ENCODE data around the gene CDK5R2.

CDK5R2 gene

GRCh38 chr2:218981390-218981880, 22.0 kb downstream of the CDK5R2 start:
- no peak overlapping the region for H3K27ac Mint-ChIP-seq
- no peaks in the 10 kb centered on the region for H3K36me3 Mint-ChIP-seq (ENCODE audit: low read depth)
- no peaks in the 10 kb centered on the region for H3K9me3 Mint-ChIP-seq
- peak overlapping the region; percentile 72 to 77 (median 76) for H3K4me3 Mint-ChIP-seq
- H3K27me3 Mint-ChIP-seq (ENCODE audit: low read depth), result peaks cover 97% of the 10 kb centered on the region
- no peak for TF ChIP-seq CTCF (IDR thresholded peaks at IDR 0.05; ENCODE audit: unreplicated experiment in 3 of 3)
- H3K4me1 Mint-ChIP-seq, result peaks cover 13% of the 10 kb centered on the region

- H3K4me1 Mint-ChIP-seq, result peaks cover 13% of the 10 kb centered on the region
- no peaks in the 10 kb centered on the region for H3K9me3 Mint-ChIP-seq
- no peak for TF ChIP-seq CTCF (IDR thresholded peaks at IDR 0.05; ENCODE audit: unreplicated experiment in 3 of 3)
- no peak overlapping the region for H3K27ac Mint-ChIP-seq
- no peaks in the 10 kb centered on the region for H3K36me3 Mint-ChIP-seq (ENCODE audit: low read depth)
- peak overlapping the region; percentile 40 to 59 (median 52) for H3K4me3 Mint-ChIP-seq
- H3K27me3 Mint-ChIP-seq (ENCODE audit: low read depth), result peaks cover 97% of the 10 kb centered on the region
Observed at GRCh38 chr2:218981881-218982585, 22.6 kb downstream of the CDK5R2 start.

GRCh38 chr2:218982586-218983262, 23.3 kb downstream of the CDK5R2 start:
- Mint-ChIP-seq H3K27me3 (ENCODE audit: low read depth) (peaks cover 97% of the 10 kb centered on the region), H3K4me1 (peaks cover 13% of the 10 kb centered on the region), H3K4me3 (peak overlapping the region; percentile 23 to 52 (median 40)), H3K27ac (no peak overlapping the region), H3K36me3 (ENCODE audit: low read depth) (no peaks in the 10 kb centered on the region), H3K9me3 (peaks cover 2% of the 10 kb centered on the region)
- TF ChIP-seq CTCF (IDR thresholded peaks at IDR 0.05; ENCODE audit: unreplicated experiment in 3 of 3), result no peak

DNA sequence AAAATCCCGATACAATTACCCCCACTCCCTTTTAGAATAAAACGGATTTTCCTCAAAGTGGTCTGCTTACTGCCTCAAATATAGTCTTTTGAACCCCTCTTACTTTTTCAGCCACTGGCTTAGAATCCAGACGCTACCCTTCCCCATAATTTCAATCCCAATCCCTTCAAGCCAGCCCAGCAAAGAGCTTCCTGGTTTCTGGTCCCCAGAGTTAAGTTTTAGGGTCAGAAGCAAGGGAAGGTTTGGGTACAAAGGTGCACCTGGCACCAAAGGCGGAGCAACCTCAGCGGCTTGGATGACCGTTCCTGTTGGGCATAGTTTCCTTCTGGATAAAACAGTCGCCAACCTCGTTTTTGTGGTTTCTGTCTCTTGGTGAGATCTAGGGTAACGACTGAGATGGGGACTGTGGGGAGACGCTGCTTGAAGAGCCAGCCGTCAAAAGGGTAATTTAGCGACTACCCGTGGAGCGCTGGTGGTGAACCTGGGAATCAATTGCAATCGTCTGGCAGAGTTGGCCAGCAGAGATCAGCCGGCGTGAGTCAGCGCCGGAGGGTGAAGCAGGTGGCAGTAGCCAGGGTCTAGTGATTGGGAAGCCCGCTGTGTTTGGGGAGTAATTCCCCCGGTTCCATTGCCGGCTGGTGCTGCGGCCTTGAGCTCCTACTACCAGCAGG, 23.9 kb downstream of the CDK5R2 start:
- Mint-ChIP-seq H3K27me3 (ENCODE audit: low read depth) (peaks cover 97% of the 10 kb centered on the region), H3K4me1 (peaks cover 13% of the 10 kb centered on the region), H3K36me3 (ENCODE audit: low read depth) (no peaks in the 10 kb centered on the region), H3K9me3 (peaks cover 3% of the 10 kb centered on the region), H3K4me3 (peak overlapping the region in 2 of 3 experiments; percentile 9 to 16), H3K27ac (no peak overlapping the region)
- TF ChIP-seq CTCF (IDR thresholded peaks at IDR 0.05; ENCODE audit: unreplicated experiment in 3 of 3), result no peak

DNA sequence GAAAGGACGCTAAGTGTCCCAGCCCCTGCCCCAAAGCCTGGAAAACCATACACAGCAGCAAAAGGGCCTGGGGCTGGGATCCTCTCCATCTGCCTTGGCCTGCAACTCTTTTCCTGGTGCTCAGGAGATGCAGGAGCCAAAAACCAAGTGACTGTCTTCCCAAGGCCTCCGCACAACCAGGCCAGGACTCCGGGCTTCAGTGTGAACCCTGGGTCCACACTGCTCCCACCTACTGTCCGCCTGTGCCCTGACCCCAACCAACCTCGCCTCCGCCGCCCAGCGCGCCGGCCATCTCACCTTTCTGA, 24.4 kb downstream of the CDK5R2 start:
- Mint-ChIP-seq H3K4me3 (peak overlapping the region in 1 of 3 experiments; percentile 3), H3K4me1 (peaks cover 13% of the 10 kb centered on the region), H3K36me3 (ENCODE audit: low read depth) (no peaks in the 10 kb centered on the region), H3K9me3 (peaks cover 3% of the 10 kb centered on the region), H3K27ac (no peak overlapping the region), H3K27me3 (ENCODE audit: low read depth) (peaks cover 97% of the 10 kb centered on the region)
- no peak for TF ChIP-seq CTCF (IDR thresholded peaks at IDR 0.05; ENCODE audit: unreplicated experiment in 3 of 3)

Data from nephron (organoid).